SK-N-SH (cell line): ENCODE measurements around the gene CALHM5.

ENCODE experiments used
- CHD2 ChIP-seq: fragments of 150-350 bp; IDR thresholded peaks from 2 replicates; pipeline ENCODE4 v1.6.1; 2018; ENCODE audit warnings: low read length; ENCODE audit not compliant: partially characterized antibody
- EP300 ChIP-seq, 2 experiments: IDR thresholded peaks; 2 replicates each; pipeline versions ENCODE4 v1.4.0 to v1.6.1; 2012; ENCODE audit warnings: borderline replicate concordance in 1 of 2, low read depth in 1 of 2, low read length in 1 of 2
- POLR2AphosphoS5 ChIP-seq: IDR thresholded peaks from 2 replicates; pipeline ENCODE4 v1.6.1; 2012; ENCODE audit warnings: low read depth, low read length
- SMC3 ChIP-seq: IDR thresholded peaks from 2 replicates; pipeline ENCODE4 v1.6.1; 2012; ENCODE audit warnings: low read depth, low read length, improper control_type of control experiment
- TAF1 ChIP-seq: IDR thresholded peaks from 2 replicates; pipeline ENCODE4 v1.6.1; 2012; ENCODE audit warnings: low read depth, mild to moderate bottlenecking, low read length, moderate library complexity, borderline replicate concordance
- YY1 ChIP-seq: IDR thresholded peaks from 2 replicates; pipeline ENCODE4 v1.4.0; 2012; ENCODE audit warnings: low read depth, mild to moderate bottlenecking
- TF ChIP-seq, protein P1 (sequence below): fragments of 200-600 bp; sonication (generic); IDR thresholded peaks from 2 replicates; pipeline ENCODE4 v1.6.1; 2017; ENCODE audit warnings: antibody characterized with exemption, mild to moderate bottlenecking, moderate library complexity
- TF ChIP-seq, protein P2 (sequence below): IDR thresholded peaks from 2 replicates; pipeline ENCODE4 v1.6.1; 2012; ENCODE audit warnings: mild to moderate bottlenecking, low read depth, low read length, moderate library complexity
- TF ChIP-seq, protein P3 (sequence below): IDR thresholded peaks from 2 replicates; pipeline ENCODE4 v1.4.0; 2012; ENCODE audit warnings: low read depth

DNA sequence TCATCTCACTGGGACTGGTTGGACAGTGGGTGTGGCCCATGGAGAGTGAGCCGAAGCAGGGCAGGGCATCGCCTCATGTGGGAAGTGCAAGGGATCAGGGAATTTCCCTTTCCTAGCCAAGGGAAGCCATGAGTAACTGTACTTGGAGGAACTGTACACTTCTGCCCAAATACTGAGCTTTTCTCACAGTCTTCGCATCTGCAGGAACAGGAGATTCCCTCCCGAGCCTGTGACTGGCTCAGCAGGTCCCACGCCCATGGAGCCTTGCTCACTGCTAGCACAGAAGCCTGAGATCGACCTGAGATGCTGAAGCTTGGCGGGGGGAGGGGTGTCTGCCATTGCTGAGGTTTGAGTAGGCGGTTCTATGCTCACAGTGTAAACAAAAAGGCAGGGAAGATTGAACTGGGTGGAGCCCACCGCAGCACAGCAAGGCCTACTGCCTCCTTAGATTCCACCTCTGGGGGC, 10.4 kb upstream of the CALHM5 start:
- TF ChIP-seq CHD2, result no peak
- TF ChIP-seq SMC3, result no peak
- TF ChIP-seq, protein P1, sequence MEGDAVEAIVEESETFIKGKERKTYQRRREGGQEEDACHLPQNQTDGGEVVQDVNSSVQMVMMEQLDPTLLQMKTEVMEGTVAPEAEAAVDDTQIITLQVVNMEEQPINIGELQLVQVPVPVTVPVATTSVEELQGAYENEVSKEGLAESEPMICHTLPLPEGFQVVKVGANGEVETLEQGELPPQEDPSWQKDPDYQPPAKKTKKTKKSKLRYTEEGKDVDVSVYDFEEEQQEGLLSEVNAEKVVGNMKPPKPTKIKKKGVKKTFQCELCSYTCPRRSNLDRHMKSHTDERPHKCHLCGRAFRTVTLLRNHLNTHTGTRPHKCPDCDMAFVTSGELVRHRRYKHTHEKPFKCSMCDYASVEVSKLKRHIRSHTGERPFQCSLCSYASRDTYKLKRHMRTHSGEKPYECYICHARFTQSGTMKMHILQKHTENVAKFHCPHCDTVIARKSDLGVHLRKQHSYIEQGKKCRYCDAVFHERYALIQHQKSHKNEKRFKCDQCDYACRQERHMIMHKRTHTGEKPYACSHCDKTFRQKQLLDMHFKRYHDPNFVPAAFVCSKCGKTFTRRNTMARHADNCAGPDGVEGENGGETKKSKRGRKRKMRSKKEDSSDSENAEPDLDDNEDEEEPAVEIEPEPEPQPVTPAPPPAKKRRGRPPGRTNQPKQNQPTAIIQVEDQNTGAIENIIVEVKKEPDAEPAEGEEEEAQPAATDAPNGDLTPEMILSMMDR, result no peak
- TF ChIP-seq YY1, result no peak
- TF ChIP-seq TAF1, result no peak
- TF ChIP-seq POLR2AphosphoS5, result no peak
- TF ChIP-seq EP300 (IDR thresholded peaks at IDR 0.05; ENCODE audit: borderline replicate concordance in 1 of 2, low read depth in 1 of 2, low read length in 1 of 2), result no peak
- TF ChIP-seq, protein P2, sequence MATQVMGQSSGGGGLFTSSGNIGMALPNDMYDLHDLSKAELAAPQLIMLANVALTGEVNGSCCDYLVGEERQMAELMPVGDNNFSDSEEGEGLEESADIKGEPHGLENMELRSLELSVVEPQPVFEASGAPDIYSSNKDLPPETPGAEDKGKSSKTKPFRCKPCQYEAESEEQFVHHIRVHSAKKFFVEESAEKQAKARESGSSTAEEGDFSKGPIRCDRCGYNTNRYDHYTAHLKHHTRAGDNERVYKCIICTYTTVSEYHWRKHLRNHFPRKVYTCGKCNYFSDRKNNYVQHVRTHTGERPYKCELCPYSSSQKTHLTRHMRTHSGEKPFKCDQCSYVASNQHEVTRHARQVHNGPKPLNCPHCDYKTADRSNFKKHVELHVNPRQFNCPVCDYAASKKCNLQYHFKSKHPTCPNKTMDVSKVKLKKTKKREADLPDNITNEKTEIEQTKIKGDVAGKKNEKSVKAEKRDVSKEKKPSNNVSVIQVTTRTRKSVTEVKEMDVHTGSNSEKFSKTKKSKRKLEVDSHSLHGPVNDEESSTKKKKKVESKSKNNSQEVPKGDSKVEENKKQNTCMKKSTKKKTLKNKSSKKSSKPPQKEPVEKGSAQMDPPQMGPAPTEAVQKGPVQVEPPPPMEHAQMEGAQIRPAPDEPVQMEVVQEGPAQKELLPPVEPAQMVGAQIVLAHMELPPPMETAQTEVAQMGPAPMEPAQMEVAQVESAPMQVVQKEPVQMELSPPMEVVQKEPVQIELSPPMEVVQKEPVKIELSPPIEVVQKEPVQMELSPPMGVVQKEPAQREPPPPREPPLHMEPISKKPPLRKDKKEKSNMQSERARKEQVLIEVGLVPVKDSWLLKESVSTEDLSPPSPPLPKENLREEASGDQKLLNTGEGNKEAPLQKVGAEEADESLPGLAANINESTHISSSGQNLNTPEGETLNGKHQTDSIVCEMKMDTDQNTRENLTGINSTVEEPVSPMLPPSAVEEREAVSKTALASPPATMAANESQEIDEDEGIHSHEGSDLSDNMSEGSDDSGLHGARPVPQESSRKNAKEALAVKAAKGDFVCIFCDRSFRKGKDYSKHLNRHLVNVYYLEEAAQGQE, result no peak
- TF ChIP-seq, protein P3, sequence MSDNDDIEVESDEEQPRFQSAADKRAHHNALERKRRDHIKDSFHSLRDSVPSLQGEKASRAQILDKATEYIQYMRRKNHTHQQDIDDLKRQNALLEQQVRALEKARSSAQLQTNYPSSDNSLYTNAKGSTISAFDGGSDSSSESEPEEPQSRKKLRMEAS, result no peak
